Activated naive CD4-positive, alpha-beta T cell treated with anti-CD3 and anti-CD28 coated beads, Interleukin-2, amount 50 U/mL, for 72 hours (primary cell): ENCODE data around the gene SNN. TPM values are rescaled to one million over a fixed set of nuclear protein-coding genes. Genes with fewer than 3 reads are reported as not detected.

Source experiments
- ATAC-seq, 2 donors: fragments of 150-1000 bp; cut with Tn5 transposase; 2 replicates each; pipeline ENCODE4 v1.10.0; 2021; ENCODE audit warnings: mild to moderate bottlenecking in 2 of 2, moderate library complexity in 2 of 2
- DNase-seq, 2 donors: peaks; one replicate each; pipeline ENCODE4 v3.0.0; 2021 to 2022; ENCODE audit warnings: low spot score in 2 of 2
- H3K27ac Mint-ChIP-seq, 2 donors: one replicate each; pipeline ENCODE4 v1.8.0; 2022; ENCODE audit warnings: mild to moderate bottlenecking in 2 of 2, mixed read lengths in 2 of 2
- H3K36me3 Mint-ChIP-seq, 2 donors: one replicate each; pipeline ENCODE4 v1.8.0; 2022; ENCODE audit warnings: mixed read lengths in 2 of 2
- H3K9me3 Mint-ChIP-seq, 2 donors: one replicate each; pipeline ENCODE4 v1.8.0; 2022; ENCODE audit warnings: mixed read lengths in 2 of 2
- total RNA-seq, 2 donors: library from RNA; stranded (reverse); gene quantifications; one replicate each; pipeline ENCODE4 v1.2.3, GENCODE V29; 2022

The SNN gene
- 10 to 100 TPM; 11.0 to 14.4 TPM for total RNA-seq

DNA sequence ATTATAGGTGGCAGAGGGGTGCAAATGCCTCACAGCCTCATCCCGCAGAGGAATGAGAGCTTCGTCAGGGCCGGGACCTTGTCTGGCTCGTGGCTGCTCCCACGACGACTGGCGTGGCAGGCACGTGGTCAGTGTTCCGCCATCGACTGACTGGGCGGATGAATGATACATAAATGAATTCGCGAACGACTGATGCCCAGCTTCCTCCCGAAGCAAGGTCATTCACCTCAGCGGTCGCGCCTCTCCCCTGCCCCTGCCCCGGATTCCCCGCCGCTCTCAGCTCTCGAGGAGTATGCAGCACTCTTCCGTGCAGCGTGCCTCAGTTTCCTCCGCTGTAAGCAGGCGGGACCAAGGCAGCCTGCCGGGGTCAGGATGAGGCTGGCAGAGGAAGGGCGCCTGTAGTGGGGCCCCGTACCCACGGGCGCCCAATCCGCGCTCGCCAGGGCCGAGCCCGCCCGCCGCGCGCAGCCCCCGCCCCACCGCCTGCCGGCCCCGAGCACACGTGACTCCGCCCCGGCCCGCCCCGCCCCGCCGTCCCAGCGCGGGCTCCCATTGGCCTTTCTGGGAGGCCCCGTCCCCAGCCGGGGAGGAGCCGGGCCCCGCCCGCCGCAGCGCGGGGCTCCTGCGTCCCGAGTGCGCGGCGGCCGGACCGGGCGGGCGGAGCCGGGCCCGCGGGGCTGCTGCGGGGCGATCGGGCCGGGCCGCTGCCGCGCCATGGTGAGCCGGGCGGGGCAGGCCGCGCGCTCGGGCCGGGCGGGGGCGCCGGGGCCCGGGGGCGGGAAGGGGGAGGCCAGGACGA is at the start of gene SNN:
Gene SNN (plus strand): TSS at position 632 of the 799 bp plus-strand sequence. CDS start 7,605 bp downstream, outside the sequence.
- ATAC-seq (peak; percentile 85 to 91), DNase-seq (peak; percentile 84 to 91)
- H3K27ac Mint-ChIP-seq = peak within 1 kb of the TSS in 1 of 2 donors; percentile 86
- no peaks in the 10 kb centered on the region for H3K9me3 Mint-ChIP-seq
- no peaks in the 10 kb centered on the region for H3K36me3 Mint-ChIP-seq

DNA sequence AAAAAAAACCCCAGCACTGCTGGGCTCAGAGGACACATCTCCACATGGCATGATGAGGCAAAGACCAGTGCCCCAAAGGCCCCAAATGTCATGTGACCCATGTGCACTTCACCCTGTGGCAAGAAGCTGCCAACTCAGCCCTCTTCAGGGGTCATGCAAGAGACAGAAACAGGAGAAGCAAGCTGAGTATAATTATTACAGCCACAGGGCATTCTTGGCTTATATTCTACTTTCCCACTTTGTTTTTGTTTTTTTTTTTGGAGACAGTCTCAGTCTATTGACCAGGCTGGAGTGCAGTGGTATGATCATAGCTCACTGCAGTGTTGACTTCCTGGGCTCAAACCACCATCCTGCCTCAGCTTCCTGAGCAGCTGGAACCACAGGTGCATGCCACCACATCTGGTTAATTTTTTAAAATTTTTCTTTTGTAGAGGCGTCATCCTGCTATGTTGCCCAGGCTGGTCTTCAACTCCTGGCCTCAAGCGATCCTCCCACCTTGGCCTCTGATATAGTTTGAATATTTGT is 48.9 kb upstream of the SNN start:
- peaks cover 0 to 23% of the 10 kb centered on the region in 2 donors for H3K36me3 Mint-ChIP-seq
- peaks cover 0 to 9% of the 10 kb centered on the region in 2 donors for H3K9me3 Mint-ChIP-seq
- DNase-seq (no peak), ATAC-seq (peak; percentile 42 to 53)
- peak overlapping the region in 1 of 2 donors; percentile 71 for H3K27ac Mint-ChIP-seq

DNA sequence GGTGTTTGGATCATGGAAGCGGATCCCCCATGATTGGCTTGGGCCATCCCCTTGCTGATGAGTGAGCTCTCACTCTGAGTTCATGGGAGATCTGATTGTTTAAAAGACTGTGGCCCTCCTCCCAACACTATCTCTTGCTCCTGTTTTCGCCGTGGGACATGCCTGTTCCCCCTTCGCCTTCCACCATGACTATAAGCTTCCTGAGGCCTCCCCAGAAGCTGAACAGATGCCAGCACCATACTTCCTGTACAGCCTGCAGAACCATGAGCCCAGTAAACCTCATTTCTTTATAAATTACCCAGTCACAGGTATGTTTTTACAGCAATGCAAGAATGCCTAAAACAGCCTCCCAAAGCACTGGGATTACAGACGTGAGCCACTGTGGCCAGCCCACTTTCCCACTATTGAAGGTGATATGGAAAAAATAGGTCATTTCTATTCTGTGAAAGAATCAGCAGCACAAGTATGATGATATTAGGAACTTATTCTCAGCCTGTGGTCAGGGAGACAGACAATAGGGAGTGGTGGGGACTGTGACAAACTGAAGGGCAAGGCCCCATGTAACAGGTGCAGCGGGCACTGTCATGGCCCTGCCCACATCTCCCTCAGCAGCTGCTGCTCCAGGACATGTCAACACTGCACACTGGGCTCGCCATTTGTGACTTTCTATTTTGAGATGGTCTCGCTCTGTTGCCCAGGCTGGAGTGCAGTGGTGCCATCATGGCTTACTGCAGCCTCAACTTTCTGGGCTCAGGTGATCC is 47.8 kb upstream of the SNN start:
- peak; percentile 23 to 70 for ATAC-seq
- Mint-ChIP-seq H3K9me3 (peaks cover 0 to 9% of the 10 kb centered on the region in 2 donors), H3K36me3 (peaks cover 0 to 23% of the 10 kb centered on the region in 2 donors), H3K27ac (peak overlapping the region; percentile 67 to 71)
- DNase-seq = no peak

DNA sequence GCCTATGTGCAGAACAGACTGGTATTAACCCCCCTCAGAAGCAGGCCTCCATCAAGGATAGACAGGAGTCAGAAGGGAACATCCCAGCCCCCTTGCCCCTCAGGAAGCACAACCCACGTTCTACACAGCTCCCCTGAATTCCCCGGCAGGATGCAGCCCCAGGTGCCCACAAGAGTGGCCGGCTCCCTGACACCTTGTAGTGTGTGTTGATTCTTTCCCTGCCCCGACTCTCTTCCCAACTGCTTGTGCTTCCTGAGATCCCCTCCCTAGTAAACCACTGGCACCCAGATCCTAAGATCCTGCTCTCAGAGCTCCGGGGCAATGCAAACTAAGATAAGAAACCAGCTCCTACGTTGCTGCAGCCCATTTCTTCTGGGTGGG is 46.7 kb upstream of the SNN start:
- DNase-seq = no peak
- Mint-ChIP-seq H3K36me3 (peaks cover 0 to 23% of the 10 kb centered on the region in 2 donors), H3K27ac (peak overlapping the region; percentile 81 to 83), H3K9me3 (peaks cover 0 to 9% of the 10 kb centered on the region in 2 donors)
- ATAC-seq = no peak

DNA sequence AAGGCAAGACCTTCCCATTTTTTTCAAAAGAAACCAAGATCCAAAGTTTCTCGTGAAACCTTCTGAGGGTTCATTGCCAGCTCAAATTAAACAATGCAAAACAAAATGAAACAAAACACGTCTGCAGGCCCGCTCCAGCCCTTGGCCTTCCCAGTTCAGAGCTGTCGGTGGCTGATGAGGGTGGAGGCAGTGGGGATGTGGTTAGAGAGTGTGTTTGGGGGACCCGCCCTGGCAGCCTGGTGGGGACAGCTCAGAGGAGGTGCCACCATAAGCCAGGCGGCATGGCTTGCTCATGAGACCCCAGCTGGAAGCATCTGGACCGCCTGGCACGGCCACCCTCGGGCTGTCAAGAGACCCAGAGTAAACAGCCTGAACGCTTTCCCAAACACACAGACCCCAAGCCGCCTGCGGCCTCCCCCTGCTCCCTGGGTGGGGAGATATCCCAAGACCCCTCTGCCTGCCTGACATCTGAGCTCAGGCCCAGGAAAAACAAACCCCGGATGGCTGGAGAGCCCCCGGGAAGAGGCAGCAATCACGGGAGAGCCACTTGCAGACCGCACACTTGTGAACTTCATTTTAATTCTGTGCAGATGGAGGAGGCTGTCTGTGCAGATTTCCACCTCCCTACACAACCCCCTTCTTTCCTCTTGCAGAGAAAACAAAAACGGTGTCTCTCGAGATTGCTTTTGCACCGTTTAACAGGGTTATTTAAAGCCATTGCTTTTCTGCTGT is 46.2 kb upstream of the SNN start:
- DNase-seq (peak in 1 of 2 donors; percentile 20), ATAC-seq (peak; percentile 60 to 63)
- H3K36me3 Mint-ChIP-seq = peaks cover 0 to 23% of the 10 kb centered on the region in 2 donors

DNA sequence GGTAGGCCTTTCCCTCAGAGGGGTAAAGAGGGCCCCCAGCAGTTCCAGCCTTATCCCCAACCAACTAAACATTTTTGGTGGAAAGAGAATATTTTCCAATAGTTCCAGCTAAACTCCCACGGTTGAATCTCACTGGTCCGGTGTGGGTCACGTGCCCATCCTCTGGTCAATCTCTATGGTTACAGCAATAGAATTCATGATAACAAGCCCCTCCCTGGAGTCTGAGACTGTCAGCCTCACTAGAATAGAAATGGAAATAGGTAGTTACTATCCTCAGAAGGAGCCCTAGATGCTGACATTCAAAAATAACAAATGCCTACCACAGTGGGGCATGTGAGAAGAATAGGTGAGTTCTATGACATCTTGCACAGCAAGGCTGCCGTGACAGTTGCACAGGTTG is 44.0 kb upstream of the SNN start:
- Mint-ChIP-seq H3K27ac (peak overlapping the region; percentile 4 to 7), H3K9me3 (peaks cover 0 to 9% of the 10 kb centered on the region in 2 donors), H3K36me3 (peaks cover 0 to 23% of the 10 kb centered on the region in 2 donors)
- DNase-seq = no peak
- no peak for ATAC-seq

More for the DNA sequence above, 46.2 kb upstream of the SNN start:
- peak overlapping the region; percentile 81 to 83 for H3K27ac Mint-ChIP-seq
- H3K9me3 Mint-ChIP-seq = peaks cover 0 to 9% of the 10 kb centered on the region in 2 donors

DNA sequence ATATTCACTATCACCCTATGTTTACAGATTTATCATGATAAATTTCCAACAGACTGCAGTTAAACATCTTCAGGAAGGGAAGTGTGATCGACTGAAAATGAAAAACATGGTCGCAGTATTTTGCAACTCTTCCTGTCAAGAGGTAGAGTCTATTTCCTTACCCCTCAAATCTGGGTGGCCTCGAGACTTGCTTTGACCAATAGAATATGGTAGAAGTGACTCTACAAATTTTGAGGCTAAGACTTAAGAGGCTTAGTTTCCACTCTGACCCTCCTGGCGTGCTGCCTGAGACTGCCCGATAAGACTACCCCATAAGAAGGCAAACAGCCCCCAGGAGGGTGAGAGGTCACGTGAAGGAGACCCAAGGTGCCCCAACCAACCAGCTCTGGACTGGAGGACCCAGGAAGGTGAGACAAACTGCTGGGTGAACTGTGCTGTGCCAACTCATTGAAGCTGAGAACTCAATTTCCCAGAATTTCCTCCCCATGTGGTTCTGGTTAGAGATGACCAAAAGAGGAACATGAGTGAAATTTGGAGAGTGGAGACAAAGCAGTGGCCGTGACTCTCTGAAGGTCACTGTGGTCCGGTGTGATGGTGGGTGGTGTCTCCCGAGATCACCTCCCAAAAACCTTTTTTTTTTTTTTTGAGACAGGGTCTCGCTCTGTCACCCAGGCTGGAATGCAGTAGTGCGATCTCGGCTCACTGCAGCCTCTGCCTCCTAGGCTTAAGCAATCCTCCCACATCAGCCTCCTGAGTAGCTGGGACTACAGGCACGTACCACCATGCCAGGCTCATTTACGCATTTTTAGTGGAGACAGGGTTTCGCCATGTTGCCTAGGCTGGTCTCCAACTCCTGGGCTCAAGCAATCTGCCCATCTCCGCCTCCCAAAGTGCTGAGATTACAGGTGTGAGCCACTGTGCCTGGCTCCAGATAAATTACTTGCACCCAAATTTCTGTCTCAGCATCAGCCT is 43.3 kb upstream of the SNN start:
- ATAC-seq = no peak
- peak overlapping the region; percentile 4 to 7 for H3K27ac Mint-ChIP-seq
- DNase-seq = no peak

DNA sequence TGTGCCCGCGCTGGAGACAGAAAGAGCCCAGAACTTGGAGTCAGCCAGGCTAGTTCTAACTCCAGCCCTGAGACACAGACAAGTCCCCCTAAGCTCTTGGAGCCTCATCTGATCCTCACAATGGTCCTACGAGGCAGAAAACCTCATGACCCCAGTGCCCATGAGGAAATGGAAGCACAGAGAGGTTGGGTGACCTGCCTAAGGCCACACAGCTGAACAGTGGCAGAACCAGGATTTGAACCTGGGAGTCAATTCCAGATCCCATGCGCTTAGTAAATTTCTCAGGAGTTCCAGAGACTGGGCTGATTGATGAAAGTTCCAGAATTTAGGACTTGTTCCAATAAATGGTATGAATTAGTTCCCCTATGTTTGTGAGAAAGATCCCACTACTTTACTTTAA is 42.5 kb upstream of the SNN start:
- Mint-ChIP-seq H3K36me3 (peaks cover 0 to 12% of the 10 kb centered on the region in 2 donors), H3K27ac (no peak overlapping the region), H3K9me3 (peaks cover 0 to 4% of the 10 kb centered on the region in 2 donors)
- no peak for ATAC-seq
- DNase-seq = no peak

More for the DNA sequence above, 43.3 kb upstream of the SNN start:
- peaks cover 0 to 9% of the 10 kb centered on the region in 2 donors for H3K9me3 Mint-ChIP-seq
- H3K36me3 Mint-ChIP-seq = peaks cover 0 to 21% of the 10 kb centered on the region in 2 donors

DNA sequence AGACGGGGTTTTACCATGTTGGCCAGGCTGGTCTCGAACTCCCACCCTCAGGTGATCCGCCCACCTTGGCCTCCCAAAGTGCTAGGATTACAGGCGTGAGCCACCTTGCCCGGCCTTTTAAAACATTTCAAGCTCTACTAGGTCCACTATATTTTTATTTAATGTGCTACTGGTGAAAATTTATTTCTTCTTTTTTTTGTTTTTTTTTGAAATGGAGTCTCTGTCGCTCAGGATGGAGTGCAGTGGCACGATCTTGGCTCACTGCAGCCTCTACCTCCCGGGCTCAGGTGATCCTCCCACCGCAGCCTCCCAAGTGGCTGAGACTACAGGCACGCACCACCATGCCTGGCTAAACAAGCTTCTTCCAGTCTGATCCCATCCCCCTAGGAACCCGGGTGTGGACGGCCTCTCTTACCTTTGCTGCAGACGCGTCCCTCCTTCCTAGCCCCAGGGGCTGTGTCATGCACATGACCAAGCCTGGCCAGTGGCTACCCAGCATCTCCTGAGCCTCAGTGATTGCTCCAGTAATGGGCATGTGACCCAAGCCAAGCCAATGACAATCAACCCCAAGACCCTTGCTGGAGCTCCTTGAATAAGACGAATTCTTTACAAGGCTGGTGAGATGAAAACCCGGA is 41.5 kb upstream of the SNN start:
- DNase-seq (no peak), ATAC-seq (no peak)
- H3K9me3 Mint-ChIP-seq = peaks cover 0 to 4% of the 10 kb centered on the region in 2 donors
- peaks cover 0 to 6% of the 10 kb centered on the region in 2 donors for H3K36me3 Mint-ChIP-seq
- no peak overlapping the region for H3K27ac Mint-ChIP-seq

DNA sequence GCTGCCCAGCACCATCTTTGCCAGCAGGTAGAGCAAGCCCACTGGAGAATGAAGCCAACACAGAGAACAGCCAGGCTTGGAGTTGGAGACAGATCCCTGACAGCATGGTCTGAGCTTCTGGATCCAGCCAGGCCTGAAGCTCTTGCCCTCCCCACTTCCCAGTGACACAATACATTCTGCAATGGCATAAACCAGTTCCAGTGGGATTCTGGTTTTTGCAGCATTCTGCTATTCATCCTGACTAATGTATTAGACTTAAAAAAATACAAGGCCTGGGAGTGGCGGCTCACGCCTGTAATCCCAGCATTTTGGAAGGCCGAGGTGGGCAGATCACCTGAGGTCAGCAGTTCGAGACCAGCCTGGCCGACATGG is 41.0 kb upstream of the SNN start:
- Mint-ChIP-seq H3K27ac (no peak overlapping the region), H3K36me3 (peaks cover 0 to 5% of the 10 kb centered on the region in 2 donors), H3K9me3 (peaks cover 0 to 4% of the 10 kb centered on the region in 2 donors)
- ATAC-seq (no peak), DNase-seq (no peak)

DNA sequence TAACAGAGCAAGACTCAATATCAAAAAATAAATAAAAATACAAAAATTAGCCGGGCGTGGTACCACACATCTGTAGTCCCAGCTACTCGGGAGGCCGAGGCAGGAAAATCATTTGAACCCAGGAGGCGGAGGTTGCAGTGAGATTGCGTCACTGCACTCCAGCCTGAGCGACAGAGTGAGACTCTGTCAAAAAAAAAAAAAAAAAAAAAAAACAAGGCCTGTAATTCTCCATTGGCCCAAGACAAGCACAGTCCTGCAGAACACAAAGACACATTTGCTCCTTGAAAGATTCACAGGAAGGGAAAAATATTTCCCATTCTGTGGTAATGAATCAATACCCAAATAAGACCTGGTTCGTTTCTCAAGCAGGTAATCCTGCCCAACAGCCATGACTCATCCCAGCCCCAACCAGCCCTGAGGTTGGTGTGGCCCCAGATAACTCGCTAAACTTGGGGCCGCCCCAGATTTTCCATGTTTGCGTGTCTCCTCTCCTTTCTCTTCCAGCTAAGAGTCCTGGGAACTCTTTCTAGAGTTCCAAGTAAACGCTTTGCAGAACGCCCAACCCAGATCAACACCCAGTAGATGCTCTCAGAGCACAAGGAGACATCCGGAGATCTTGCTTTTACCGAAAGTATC is 40.3 kb upstream of the SNN start:
- peaks cover 0 to 5% of the 10 kb centered on the region in 2 donors for H3K36me3 Mint-ChIP-seq
- no peak for DNase-seq
- H3K9me3 Mint-ChIP-seq = peaks cover 0 to 4% of the 10 kb centered on the region in 2 donors
- peak in 1 of 2 donors; percentile 54 for ATAC-seq
- no peak overlapping the region for H3K27ac Mint-ChIP-seq

DNA sequence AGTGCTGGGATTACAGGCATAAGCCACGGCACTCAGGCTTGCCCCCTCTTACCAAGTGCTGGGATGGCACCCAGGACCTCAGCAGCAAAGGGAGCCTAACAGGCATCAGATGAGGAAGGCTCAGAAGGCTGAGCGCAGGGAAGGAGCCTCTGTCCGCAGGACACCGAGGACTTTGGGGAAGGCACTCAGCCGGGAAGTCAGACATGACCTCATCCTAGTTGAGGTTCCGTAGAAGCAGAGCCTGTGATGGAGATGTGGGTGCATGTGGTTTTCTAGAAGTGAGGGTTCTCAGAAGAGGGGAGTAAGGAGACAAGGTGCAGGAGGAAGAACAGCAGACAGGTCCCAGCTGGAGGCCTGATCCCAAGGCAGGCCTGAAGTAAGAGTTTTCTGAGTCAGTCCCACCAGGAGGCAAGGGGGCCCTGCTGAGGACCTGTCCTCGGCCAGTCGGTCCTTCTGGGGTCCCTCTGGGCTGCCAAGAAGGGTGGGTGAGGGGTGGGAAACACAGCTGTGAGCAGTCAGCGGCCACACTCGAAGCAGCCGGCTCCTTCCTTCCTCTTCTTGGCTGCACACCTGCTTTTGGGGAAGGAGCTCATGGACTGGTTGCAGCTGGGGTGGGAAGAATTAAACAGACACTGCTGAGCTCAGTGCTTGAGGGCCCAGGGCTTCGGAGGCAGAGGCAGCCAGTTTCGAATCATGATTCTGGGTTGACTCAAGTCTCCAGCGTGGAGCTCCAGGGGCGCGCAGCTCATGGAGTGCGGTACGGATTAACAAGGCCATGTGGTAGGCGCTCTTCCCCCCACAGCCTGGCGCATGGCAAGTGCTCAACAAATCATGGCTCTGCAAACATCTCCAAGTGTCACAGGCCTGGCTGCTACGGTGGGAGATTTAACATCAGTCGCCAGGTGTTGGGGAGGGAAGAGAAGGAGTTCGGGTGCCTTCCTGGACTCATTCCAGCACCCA is 38.9 kb upstream of the SNN start:
- DNase-seq = no peak
- peak overlapping the region; percentile 9 to 12 for H3K27ac Mint-ChIP-seq
- ATAC-seq = peak in 1 of 2 donors; percentile 38
- no peaks in the 10 kb centered on the region for H3K36me3 Mint-ChIP-seq
- H3K9me3 Mint-ChIP-seq = no peaks in the 10 kb centered on the region

DNA sequence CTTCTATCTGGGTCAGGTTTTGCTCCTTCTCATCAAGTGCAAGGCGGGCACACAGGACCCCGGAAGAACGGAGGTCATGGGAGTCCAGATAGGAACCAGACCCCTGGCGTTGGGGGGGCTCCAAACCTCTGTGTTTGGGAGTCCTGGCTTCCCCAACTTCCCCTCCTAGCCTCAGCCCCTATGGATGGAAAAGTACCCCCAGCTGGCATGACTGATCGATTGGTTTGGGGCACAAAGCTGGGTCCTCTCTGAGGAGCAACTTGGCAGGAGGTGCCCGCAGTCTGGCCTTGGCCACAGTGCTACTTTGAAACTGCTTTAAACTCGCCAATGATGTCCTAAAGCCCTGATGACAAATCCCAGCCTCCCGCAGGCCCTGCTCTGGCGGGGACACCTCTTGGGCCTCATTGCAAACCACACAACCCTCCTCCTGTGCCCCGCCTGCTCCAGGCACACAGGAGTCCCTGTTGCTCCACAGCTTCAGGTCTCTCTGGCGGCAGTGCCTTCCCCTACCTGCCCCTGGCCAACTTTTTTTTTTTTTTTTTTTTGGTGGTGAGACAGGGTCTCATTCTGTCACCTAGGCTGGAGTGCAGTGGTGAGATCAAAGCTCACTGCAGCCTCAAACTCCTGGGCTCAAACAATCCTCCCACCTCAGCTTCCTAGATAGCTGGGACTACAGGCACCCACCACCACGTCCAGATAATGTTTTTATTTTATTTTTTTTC is 38.0 kb upstream of the SNN start:
- no peak for ATAC-seq
- DNase-seq = no peak
- no peaks in the 10 kb centered on the region for H3K9me3 Mint-ChIP-seq
- peak overlapping the region in 1 of 2 donors; percentile 50 for H3K27ac Mint-ChIP-seq
- no peaks in the 10 kb centered on the region for H3K36me3 Mint-ChIP-seq
